IgD-negative memory B cell (primary cell): ENCODE data around the gene PLGRKT. TPM values are rescaled to one million over a fixed set of nuclear protein-coding genes. Genes with fewer than 3 reads are reported as not detected.
A peak's percentile ranks its signal among the peaks of the same experiment; 100 is the strongest.
"Not testable (repeated sequence)": the region's sequence is repeated elsewhere in the genome, so short reads cannot be mapped to it uniquely, and the experiment has no call there.

Source experiments
- H3K27ac Mint-ChIP-seq, 3 donors: one replicate each; pipeline ENCODE4 v1.8.0; 2020 to 2022; ENCODE audit warnings: mild to moderate bottlenecking in 3 of 3, mixed read lengths in 3 of 3, moderate library complexity in 1 of 3
- H3K27me3 Mint-ChIP-seq: one replicate; pipeline ENCODE4 v1.8.0; 2021; ENCODE audit warnings: mixed read lengths
- H3K36me3 Mint-ChIP-seq: one replicate; pipeline ENCODE4 v1.8.0; 2020; ENCODE audit warnings: mild to moderate bottlenecking, mixed read lengths
- H3K4me1 Mint-ChIP-seq, 3 donors: one replicate each; pipeline ENCODE4 v1.8.0; 2020 to 2022; ENCODE audit warnings: mixed read lengths in 3 of 3, mild to moderate bottlenecking in 1 of 3
- H3K4me3 Mint-ChIP-seq, 4 donors: one replicate each; pipeline ENCODE4 v1.8.0; 2020 to 2022; ENCODE audit warnings: mild to moderate bottlenecking in 4 of 4, mixed read lengths in 4 of 4, moderate library complexity in 3 of 4
- H3K9me3 Mint-ChIP-seq, 3 donors: one replicate each; pipeline ENCODE4 v1.8.0; 2020 to 2021; ENCODE audit warnings: mixed read lengths in 3 of 3, mild to moderate bottlenecking in 1 of 3
- polyA plus RNA-seq: library from polyadenylated mRNA; unstranded; fragments of 300-500 nt; fragmentation: Illumina TruSeq; gene quantifications from one replicate; pipeline ENCODE4 v1.2.3, GENCODE V29; 2021

Gene PLGRKT
- polyA plus RNA-seq, 1 donor from 2014 or later: 28.7 TPM

DNA sequence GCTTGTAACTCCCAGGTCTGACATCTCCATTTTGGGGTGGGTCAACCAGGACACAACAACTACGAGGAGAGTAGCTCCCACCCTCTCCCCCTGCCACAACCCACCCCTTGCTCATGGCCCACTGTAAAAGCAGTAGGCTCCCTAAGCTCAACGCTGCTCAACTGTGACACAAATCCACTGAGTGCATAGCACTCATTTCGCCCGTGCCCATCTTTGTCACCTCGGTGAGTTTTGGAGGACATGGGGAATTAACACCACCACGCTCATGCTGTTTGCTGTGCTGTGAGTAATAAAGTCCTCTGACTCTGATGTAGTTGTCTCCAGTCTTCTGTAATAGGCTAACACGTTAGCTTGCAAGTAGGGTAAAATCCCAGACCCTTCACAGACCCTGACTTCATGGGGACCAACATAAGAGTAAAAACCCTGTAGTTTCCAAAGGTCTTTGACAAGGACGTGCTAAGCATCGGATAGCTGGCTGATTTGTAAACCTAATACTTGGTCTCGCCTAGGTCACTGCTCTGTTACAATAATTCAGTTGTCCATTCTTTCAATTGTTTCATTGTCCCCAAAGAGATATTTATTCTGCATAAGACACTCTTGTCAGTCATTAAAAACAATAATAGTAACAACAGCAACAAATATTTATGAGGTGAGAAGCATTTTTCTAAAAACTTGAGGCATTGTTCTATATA lies 7.7 kb downstream of the PLGRKT start:
- Mint-ChIP-seq H3K4me3 (no peak overlapping the region), H3K27ac (peak overlapping the region in 1 of 3 donors; percentile 33), H3K27me3 (no peaks in the 10 kb centered on the region), H3K4me1 (peaks cover 0 to 3% (median 3%) of the 10 kb centered on the region in 3 donors), H3K36me3 (peaks cover 13% of the 10 kb centered on the region), H3K9me3 (no peaks in the 10 kb centered on the region)

GRCh38 chr9:5428794-5429528 lies 8.8 kb downstream of the PLGRKT start:
- H3K27ac Mint-ChIP-seq: peak overlapping the region in 1 of 3 donors; percentile 71
- H3K27me3 Mint-ChIP-seq: no peaks in the 10 kb centered on the region
- no peak overlapping the region for H3K4me3 Mint-ChIP-seq
- H3K9me3 Mint-ChIP-seq: no peaks in the 10 kb centered on the region
- peaks cover 0 to 3% (median 3%) of the 10 kb centered on the region in 3 donors for H3K4me1 Mint-ChIP-seq
- H3K36me3 Mint-ChIP-seq: peaks cover 13% of the 10 kb centered on the region

GRCh38 chr9:5428172-5428571 lies 9.6 kb downstream of the PLGRKT start:
- peaks cover 0 to 3% (median 3%) of the 10 kb centered on the region in 3 donors for H3K4me1 Mint-ChIP-seq
- H3K27me3 Mint-ChIP-seq: no peaks in the 10 kb centered on the region
- no peaks in the 10 kb centered on the region for H3K9me3 Mint-ChIP-seq
- peaks cover 13% of the 10 kb centered on the region for H3K36me3 Mint-ChIP-seq
- no peak overlapping the region for H3K4me3 Mint-ChIP-seq
- H3K27ac Mint-ChIP-seq: peak overlapping the region in 1 of 3 donors; percentile 71

DNA sequence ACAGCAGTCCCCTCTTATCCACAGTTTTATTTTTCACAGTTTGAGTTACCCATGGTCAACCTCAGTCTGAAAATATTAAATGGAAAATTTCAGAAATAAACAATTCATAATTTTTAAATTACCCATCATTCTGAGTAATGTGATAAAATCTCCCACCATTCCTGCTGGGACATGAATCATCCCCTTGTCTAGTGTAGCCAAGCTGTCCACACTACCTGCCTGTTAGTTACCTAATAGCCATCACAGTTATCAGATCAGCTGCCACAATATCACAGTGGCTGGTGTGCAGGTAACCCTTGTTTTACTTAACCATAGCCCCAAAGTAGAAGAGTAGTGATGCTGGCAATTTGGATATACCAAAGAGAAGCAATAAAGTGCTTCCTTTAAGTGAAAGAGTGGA lies 10.7 kb downstream of the PLGRKT start:
- H3K9me3 Mint-ChIP-seq: no peaks in the 10 kb centered on the region
- no peaks in the 10 kb centered on the region for H3K27me3 Mint-ChIP-seq
- H3K4me1 Mint-ChIP-seq: peaks cover 0 to 3% (median 2%) of the 10 kb centered on the region in 3 donors
- H3K4me3 Mint-ChIP-seq: no peak overlapping the region
- no peak overlapping the region for H3K27ac Mint-ChIP-seq
- peaks cover 13% of the 10 kb centered on the region for H3K36me3 Mint-ChIP-seq

DNA sequence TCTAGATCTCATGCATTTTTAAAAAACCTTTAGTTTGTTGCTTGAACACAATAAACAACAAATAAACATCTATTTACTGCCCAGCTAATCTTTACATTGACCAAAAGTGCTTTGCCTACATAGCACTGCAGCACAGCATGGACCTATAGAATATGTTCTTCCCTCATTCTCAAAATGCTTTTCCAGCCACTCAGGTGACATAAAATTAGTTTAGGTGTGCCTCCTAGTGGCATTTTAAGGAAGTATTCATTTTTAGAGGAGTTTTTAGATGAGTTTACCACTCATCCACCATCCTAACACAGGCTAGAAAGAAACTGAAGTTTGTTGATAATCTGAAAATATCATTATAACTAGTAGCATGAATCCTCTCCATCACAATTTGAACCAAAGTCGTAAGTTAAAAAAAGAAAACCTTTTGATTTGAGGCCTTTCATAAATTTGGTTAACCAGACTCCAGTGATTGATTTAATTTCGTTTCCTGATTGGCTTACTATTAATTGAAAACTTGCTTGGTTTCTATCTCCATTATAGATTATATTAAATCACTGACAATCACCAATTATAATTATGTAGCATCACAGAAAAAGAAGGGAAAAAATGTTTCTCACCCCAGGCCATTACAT lies 12.6 kb downstream of the PLGRKT start:
- Mint-ChIP-seq H3K4me1 (peaks cover 0 to 2% (median 0%) of the 10 kb centered on the region in 3 donors), H3K4me3 (no peak overlapping the region), H3K27me3 (no peaks in the 10 kb centered on the region), H3K9me3 (no peaks in the 10 kb centered on the region), H3K36me3 (peaks cover 13% of the 10 kb centered on the region), H3K27ac (no peak overlapping the region)

DNA sequence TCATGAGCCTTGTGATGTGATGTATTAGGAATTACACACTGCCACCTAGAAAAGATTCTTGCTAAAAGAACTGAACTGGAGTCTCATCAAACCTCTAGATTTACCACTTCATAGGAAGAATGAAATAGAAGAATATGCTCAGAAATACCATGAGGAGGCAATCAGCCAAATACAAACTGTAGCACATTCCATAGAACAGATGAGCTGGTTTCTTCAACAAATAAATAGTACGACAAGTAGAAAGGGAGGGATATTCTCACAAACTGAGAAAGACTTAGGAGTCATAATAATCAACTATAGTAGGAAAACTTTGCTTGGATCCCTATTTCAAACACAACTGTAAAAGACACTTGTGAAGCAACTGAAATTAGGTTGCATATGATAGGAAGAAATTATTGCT lies 15.4 kb downstream of the PLGRKT start:
- Mint-ChIP-seq H3K4me3 (no peak overlapping the region), H3K9me3 (no peaks in the 10 kb centered on the region), H3K27me3 (no peaks in the 10 kb centered on the region), H3K4me1 (peaks cover 0 to 2% (median 0%) of the 10 kb centered on the region in 3 donors), H3K27ac (no peak overlapping the region), H3K36me3 (peaks cover 20% of the 10 kb centered on the region)

DNA sequence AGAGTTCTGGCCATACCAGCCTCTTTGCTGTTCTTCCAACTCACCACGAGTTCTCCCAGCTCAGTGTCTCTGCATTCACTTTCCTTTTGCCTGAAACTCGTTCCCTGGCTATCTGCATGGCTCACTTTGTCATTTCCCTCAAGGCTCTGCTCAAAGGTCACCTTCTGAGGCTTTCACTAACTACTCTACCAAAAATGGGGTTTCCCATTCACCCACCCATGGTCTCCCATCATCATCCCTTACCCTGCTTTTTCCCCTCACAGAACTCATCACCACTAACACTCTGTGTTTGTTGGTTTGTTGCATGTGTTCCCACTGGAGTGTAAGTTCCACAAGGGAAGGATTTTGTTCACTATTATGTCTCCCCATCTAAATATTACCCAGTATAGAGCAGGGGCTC lies 16.6 kb downstream of the PLGRKT start:
- Mint-ChIP-seq H3K4me3 (no peak overlapping the region), H3K36me3 (peaks cover 18% of the 10 kb centered on the region), H3K9me3 (no peaks in the 10 kb centered on the region), H3K4me1 (peaks cover 0 to 2% (median 1%) of the 10 kb centered on the region in 3 donors), H3K27me3 (no peaks in the 10 kb centered on the region), H3K27ac (no peak overlapping the region)

GRCh38 chr9:5419987-5420386 lies 17.7 kb downstream of the PLGRKT start:
- H3K4me3 Mint-ChIP-seq: no peak overlapping the region
- no peaks in the 10 kb centered on the region for H3K27me3 Mint-ChIP-seq
- no peaks in the 10 kb centered on the region for H3K9me3 Mint-ChIP-seq
- peak overlapping the region in 2 of 3 donors; percentile 0 to 54 for H3K27ac Mint-ChIP-seq
- peaks cover 0 to 3% (median 1%) of the 10 kb centered on the region in 3 donors for H3K4me1 Mint-ChIP-seq
- peaks cover 19% of the 10 kb centered on the region for H3K36me3 Mint-ChIP-seq

GRCh38 chr9:5418481-5418880 lies 19.2 kb downstream of the PLGRKT start:
- H3K27ac Mint-ChIP-seq: no peak overlapping the region
- H3K36me3 Mint-ChIP-seq: peaks cover 19% of the 10 kb centered on the region
- peaks cover 0 to 3% (median 1%) of the 10 kb centered on the region in 3 donors for H3K4me1 Mint-ChIP-seq
- peaks cover 0 to 4% (median 2%) of the 10 kb centered on the region in 3 donors for H3K9me3 Mint-ChIP-seq
- no peaks in the 10 kb centered on the region for H3K27me3 Mint-ChIP-seq
- H3K4me3 Mint-ChIP-seq: peak overlapping the region in 1 of 4 donors; percentile 37

GRCh38 chr9:5416953-5417352 lies 20.8 kb downstream of the PLGRKT start:
- no peak overlapping the region for H3K27ac Mint-ChIP-seq
- no peaks in the 10 kb centered on the region for H3K27me3 Mint-ChIP-seq
- peaks cover 0 to 4% (median 2%) of the 10 kb centered on the region in 3 donors for H3K9me3 Mint-ChIP-seq
- H3K4me1 Mint-ChIP-seq: peaks cover 0 to 3% (median 1%) of the 10 kb centered on the region in 3 donors
- H3K4me3 Mint-ChIP-seq: peak overlapping the region in 1 of 4 donors; percentile 6
- H3K36me3 Mint-ChIP-seq: peaks cover 19% of the 10 kb centered on the region

GRCh38 chr9:5408596-5408995 lies 29.1 kb downstream of the PLGRKT start:
- H3K4me1 Mint-ChIP-seq: peaks cover 0 to 2% (median 0%) of the 10 kb centered on the region in 3 donors
- H3K9me3 Mint-ChIP-seq: peaks cover 6 to 20% (median 14%) of the 10 kb centered on the region in 3 donors
- H3K27ac Mint-ChIP-seq: no peak overlapping the region
- H3K4me3 Mint-ChIP-seq: peak overlapping the region in 1 of 4 donors; percentile 17
- no peaks in the 10 kb centered on the region for H3K27me3 Mint-ChIP-seq
- peaks cover 5% of the 10 kb centered on the region for H3K36me3 Mint-ChIP-seq

DNA sequence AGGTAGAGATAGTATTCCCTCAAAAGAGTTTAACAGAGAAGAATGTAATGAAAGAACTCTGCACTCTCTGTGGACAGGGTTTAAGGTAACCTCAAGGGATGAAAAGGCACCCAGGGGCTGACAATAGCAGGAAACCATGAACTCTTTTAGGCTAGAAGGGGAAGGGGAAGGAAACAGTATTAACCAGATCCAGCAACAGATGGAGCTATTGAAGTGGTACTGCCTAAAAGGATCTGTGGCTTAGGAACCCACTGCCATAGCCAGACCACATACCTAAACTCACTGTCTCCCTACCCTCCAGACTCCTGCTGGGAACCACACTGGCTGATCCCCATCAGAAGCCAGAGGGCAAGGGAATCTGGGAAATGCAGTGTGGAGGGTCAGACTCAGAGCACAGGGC lies 35.5 kb downstream of the PLGRKT start:
- H3K36me3 Mint-ChIP-seq: peaks cover 8% of the 10 kb centered on the region
- H3K4me1 Mint-ChIP-seq: peaks cover 0 to 14% (median 8%) of the 10 kb centered on the region in 3 donors
- no peaks in the 10 kb centered on the region for H3K27me3 Mint-ChIP-seq
- H3K9me3 Mint-ChIP-seq: peaks cover 4 to 8% (median 4%) of the 10 kb centered on the region in 3 donors
- H3K27ac Mint-ChIP-seq: no peak overlapping the region
- peak overlapping the region in 2 of 4 donors; percentile 79 for H3K4me3 Mint-ChIP-seq

- H3K36me3 Mint-ChIP-seq, H3K27me3 Mint-ChIP-seq, H3K4me1 Mint-ChIP-seq, H3K4me3 Mint-ChIP-seq, H3K27ac Mint-ChIP-seq, H3K9me3 Mint-ChIP-seq: not testable (repeated sequence)
Observed at GRCh38 chr9:5397547-5397946, 40.2 kb downstream of the PLGRKT start.

- Mint-ChIP-seq H3K36me3 (no peaks in the 10 kb centered on the region), H3K27ac (no peak overlapping the region), H3K4me3 (no peak overlapping the region), H3K4me1 (peaks cover 0 to 2% (median 0%) of the 10 kb centered on the region in 3 donors), H3K9me3 (no peaks in the 10 kb centered on the region), H3K27me3 (no peaks in the 10 kb centered on the region)
Observed at GRCh38 chr9:5395428-5395827, 42.3 kb downstream of the PLGRKT start.

GRCh38 chr9:5393976-5394375 lies 43.7 kb downstream of the PLGRKT start:
- H3K36me3 Mint-ChIP-seq, H3K4me3 Mint-ChIP-seq, H3K27ac Mint-ChIP-seq, H3K4me1 Mint-ChIP-seq, H3K27me3 Mint-ChIP-seq, H3K9me3 Mint-ChIP-seq: not testable (repeated sequence)
